Aorta (tissue), 5 donors: Measurements from ENCODE around the gene VSIG2. TPM values are rescaled to one million over a fixed set of nuclear protein-coding genes. Genes with fewer than 3 reads are reported as not detected.
"Not testable (repeated sequence)": the region's sequence is repeated elsewhere in the genome, so short reads cannot be mapped to it uniquely, and the experiment has no call there.

ENCODE experiments used
- ATAC-seq: fragments of 200-7000 bp; cut with Tn5 transposase; one replicate; pipeline ENCODE4 v1.9.1; 2022; ENCODE audit warnings: moderate library complexity; ENCODE audit not compliant: low FRiP score
- DNase-seq, 2 donors: peaks; one replicate each; pipeline ENCODE4 v3.0.0-alpha.2; 2020
- H3K27ac ChIP-seq, 2 donors: one replicate each; pipeline ENCODE4 v1.5.1; 2013; ENCODE audit warnings: low read length in 2 of 2, mild to moderate bottlenecking in 2 of 2, moderate library complexity in 2 of 2, control low read depth in 1 of 2, inconsistent platforms in 1 of 2, low read depth in 1 of 2
- H3K27me3 ChIP-seq, 2 donors: one replicate each; pipeline ENCODE4 v1.6.1; 2013; ENCODE audit warnings: control low read depth in 1 of 2, low read length in 1 of 2, mild to moderate bottlenecking in 1 of 2, moderate library complexity in 1 of 2; ENCODE audit not compliant: insufficient read depth in 2 of 2, control insufficient read depth in 1 of 2
- H3K36me3 ChIP-seq, 2 donors: one replicate each; pipeline ENCODE4 v1.6.1; 2013; ENCODE audit warnings: control low read depth in 1 of 2, low read length in 1 of 2, mild to moderate bottlenecking in 1 of 2; ENCODE audit not compliant: insufficient read depth in 2 of 2, control insufficient read depth in 1 of 2
- H3K4me1 ChIP-seq, 2 donors: one replicate each; pipeline ENCODE4 v1.6.1; 2013; ENCODE audit warnings: low read length in 2 of 2, control low read depth in 1 of 2, mild to moderate bottlenecking in 1 of 2, moderate library complexity in 1 of 2; ENCODE audit not compliant: insufficient read depth in 2 of 2, control insufficient read depth in 1 of 2
- H3K4me3 ChIP-seq, 2 donors: one replicate each; pipeline ENCODE4 v1.5.1; 2013; ENCODE audit warnings: low read length in 2 of 2, control low read depth in 1 of 2, mild to moderate bottlenecking in 1 of 2
- H3K9me3 ChIP-seq: one replicate; pipeline ENCODE4 v1.6.1; 2013; ENCODE audit warnings: mild to moderate bottlenecking, low read length; ENCODE audit not compliant: control insufficient read depth
- WGBS, 2 donors: extraction: QIAGEN DNeasy Blood & Tissue Kit; methylation state at CpG; one replicate each; pipeline ENCODE4 v1.1.7; 2013; 5-methylcytosine and 5-hydroxymethylcytosine counted together
- intact Hi-C, 2 donors: fragments of 100-400 bp; cut with DNase I; formaldehyde crosslinking; loops; one replicate each; pipeline versions ENCODE4 v1.14.2 to v1.15.0; 2022
- polyA plus RNA-seq, 2 donors: library from polyadenylated mRNA; stranded (reverse); fragments of 200-250 nt; gene quantifications; one replicate each; pipeline ENCODE4 v1.2.3, GENCODE V29; 2013
- total RNA-seq, 2 donors: library from RNA; stranded (reverse); fragmentation: NEBNext Ultra II Directional; extraction: Animal tissue kit (Norgen Biotek cat#: 25700); gene quantifications; one replicate each; pipeline ENCODE4 v1.2.1, GENCODE V29; 2021
- donor health status: healthy with polysubstance abuse.
- donor health status: Bipolar disorder and iron deficiency.
- donor health status: DM: no; HTN: no; CAD: no.
- donor health status: DM: no; HTN: no; CAD: no.
- donor health status: DM: yes; HTN: yes; CAD: no.

VSIG2 gene
- total and polyA plus RNA-seq, 4 donors = 1.9 to 6.9 (median 3.5) TPM

- Histone ChIP-seq H3K27me3 (no peaks in the 10 kb centered on the region), H3K4me3 (no peak overlapping the region), H3K4me1 (peaks cover 2 to 6% of the 10 kb centered on the region in 2 donors), H3K9me3 (no peaks in the 10 kb centered on the region), H3K36me3 (no peaks in the 10 kb centered on the region), H3K27ac (no peak overlapping the region)
- DNase-seq (peak in 1 of 2 donors; percentile 41), ATAC-seq (no peak)
- WGBS, 2 donors = 88 to 90% methylated on average over 4 of the region's 4 CpGs
- intact Hi-C loops = loop anchor here in 1 of 2 donors (2.0 to 10.0 kb wide), 3 partner anchors 13 to 147 kb away; partner anchors contain the start of genes SIAE and SPA17
These were observed 39.7 kb upstream of the VSIG2 start for GRCh38 chr11:124791626-124792341.

DNA sequence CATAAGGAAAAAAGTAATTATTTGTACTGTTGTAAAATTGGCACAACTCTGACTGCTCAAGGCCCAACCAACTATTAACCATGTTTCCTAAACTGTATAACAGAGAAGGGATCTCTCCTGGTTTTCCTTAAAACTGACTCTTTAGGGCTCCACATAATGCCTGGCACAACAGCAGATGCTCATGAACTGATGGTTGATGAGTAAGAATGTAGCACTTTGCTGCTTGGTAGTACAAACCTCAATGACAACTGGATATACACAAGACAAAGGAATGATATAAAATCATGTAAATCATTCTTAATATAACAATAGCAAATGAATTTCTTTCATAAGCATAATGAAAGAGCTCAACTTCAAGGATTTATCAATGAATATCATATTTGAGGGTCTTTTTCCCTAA is 36.5 kb upstream of the VSIG2 start:
- no peak for DNase-seq
- intact Hi-C loops = no loop called here
- H3K4me3 ChIP-seq = no peak overlapping the region

GRCh38 chr11:124784051-124784450 is 32.0 kb upstream of the VSIG2 start:
- Histone ChIP-seq H3K9me3 (no peaks in the 10 kb centered on the region), H3K27ac (no peak overlapping the region), H3K4me3 (no peak overlapping the region), H3K4me1 (peaks cover 0 to 3% of the 10 kb centered on the region in 2 donors), H3K27me3 (no peaks in the 10 kb centered on the region), H3K36me3 (no peaks in the 10 kb centered on the region)
- WGBS, 2 donors = 97% methylated on average over 2 of the region's 2 CpGs
- ATAC-seq (no peak), DNase-seq (no peak)
- intact Hi-C loops = no loop called here

More for the DNA sequence above, 36.5 kb upstream of the VSIG2 start:
- Histone ChIP-seq H3K27ac (no peak overlapping the region), H3K36me3 (no peaks in the 10 kb centered on the region), H3K9me3 (no peaks in the 10 kb centered on the region), H3K4me1 (peaks cover 2 to 6% of the 10 kb centered on the region in 2 donors), H3K27me3 (no peaks in the 10 kb centered on the region)
- no peak for ATAC-seq

GRCh38 chr11:124783002-124783401 is 30.9 kb upstream of the VSIG2 start:
- DNase-seq (no peak), ATAC-seq (no peak)
- Histone ChIP-seq H3K4me3 (no peak overlapping the region), H3K27ac (no peak overlapping the region), H3K27me3 (no peaks in the 10 kb centered on the region), H3K4me1 (peaks cover 0 to 8% of the 10 kb centered on the region in 2 donors), H3K36me3 (no peaks in the 10 kb centered on the region), H3K9me3 (no peaks in the 10 kb centered on the region)
- WGBS, 2 donors = 93 to 94% methylated on average over 4 of the region's 4 CpGs
- intact Hi-C loops = no loop called here

DNA sequence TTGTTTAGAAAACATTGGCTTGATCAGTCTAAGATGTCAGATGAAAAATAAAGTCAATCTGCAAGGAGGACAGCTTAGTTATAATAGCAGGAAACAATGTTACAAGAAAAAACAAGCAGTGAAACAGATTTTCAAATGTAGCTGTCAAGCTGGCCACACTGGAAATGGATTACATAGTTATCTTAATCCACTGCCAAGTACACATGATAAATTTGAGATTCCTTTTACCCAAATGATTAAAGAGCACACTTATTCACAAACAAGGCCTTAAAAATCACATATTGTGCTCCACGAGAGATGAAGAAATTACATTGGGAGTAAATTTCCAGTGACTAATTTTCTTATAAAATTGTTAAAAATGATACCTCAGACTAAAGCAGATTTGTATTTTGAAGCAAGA is 27.5 kb upstream of the VSIG2 start:
- ATAC-seq (no peak), DNase-seq (no peak)
- Histone ChIP-seq H3K27ac (no peak overlapping the region), H3K36me3 (no peaks in the 10 kb centered on the region), H3K4me1 (peaks cover 0 to 11% of the 10 kb centered on the region in 2 donors), H3K27me3 (no peaks in the 10 kb centered on the region), H3K4me3 (no peak overlapping the region), H3K9me3 (no peaks in the 10 kb centered on the region)
- WGBS, 2 donors = 40 to 45% methylated on average over 1 of the region's 1 CpG
- intact Hi-C loops = loop anchor here in 1 of 2 donors (2.0 kb wide), 1 partner anchor 13 kb away; no protein-coding TSS in a partner anchor

DNA sequence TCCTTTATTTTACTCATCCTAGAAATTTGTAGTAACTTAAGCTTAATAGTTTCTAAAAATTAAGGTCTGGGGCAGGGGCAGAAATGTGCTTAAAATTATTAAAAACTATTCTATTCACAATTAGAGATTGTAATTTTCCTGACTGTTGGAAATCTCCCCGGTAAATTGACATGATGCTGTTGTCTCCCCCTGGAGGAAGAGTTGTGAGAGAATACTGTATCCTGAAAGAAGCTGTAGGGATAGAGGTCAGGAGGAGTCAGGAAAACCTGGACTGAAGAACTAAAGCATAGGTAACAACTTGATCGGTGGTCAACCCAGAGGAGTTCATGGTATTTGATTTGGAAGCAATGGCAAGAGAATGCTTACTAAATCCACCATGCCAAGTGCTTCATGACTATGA is 26.2 kb upstream of the VSIG2 start:
- no peak overlapping the region for H3K4me3 ChIP-seq
- no peak for ATAC-seq

GRCh38 chr11:124776865-124777645 is 25.0 kb upstream of the VSIG2 start:
- ATAC-seq = peak; percentile 90
- intact Hi-C loops = no loop called here

More for the DNA sequence above, 26.2 kb upstream of the VSIG2 start:
- H3K36me3 ChIP-seq = no peaks in the 10 kb centered on the region
- intact Hi-C loops = loop anchor here in 1 of 2 donors (2.0 kb wide), 1 partner anchor 15 kb away; no protein-coding TSS in a partner anchor
- H3K4me1 ChIP-seq = peaks cover 0 to 11% of the 10 kb centered on the region in 2 donors
- no peaks in the 10 kb centered on the region for H3K9me3 ChIP-seq
- DNase-seq = no peak
- no peaks in the 10 kb centered on the region for H3K27me3 ChIP-seq
- WGBS, 2 donors = 74 to 86% methylated on average over 2 of the region's 2 CpGs
- H3K27ac ChIP-seq = peak overlapping the region; percentile 36 to 96

DNA sequence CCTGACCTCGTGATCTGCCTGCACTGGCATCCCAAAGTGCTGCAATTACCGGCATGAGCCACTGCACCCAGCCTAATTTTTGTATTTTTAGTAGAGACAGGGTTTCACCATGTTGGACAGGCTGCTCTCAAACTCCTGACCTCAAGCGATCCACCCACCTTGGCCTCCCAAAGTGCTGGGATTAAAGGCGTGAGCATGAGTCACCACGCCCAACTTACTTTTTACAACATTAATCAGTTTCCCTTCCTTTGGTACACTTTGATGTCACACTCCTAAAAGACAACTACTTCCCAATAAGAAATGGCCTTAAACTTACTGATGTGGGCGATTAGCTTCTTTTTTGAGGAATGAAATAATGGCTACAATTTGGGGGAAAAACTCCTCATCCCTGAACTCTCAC is 18.9 kb upstream of the VSIG2 start:
- intact Hi-C loops, H3K27me3 ChIP-seq, H3K4me3 ChIP-seq, H3K4me1 ChIP-seq, DNase-seq, H3K36me3 ChIP-seq, H3K9me3 ChIP-seq, ATAC-seq, H3K27ac ChIP-seq: not testable (repeated sequence)
- 96 to 97% methylated on average over 6 of the region's 6 CpGs for WGBS, 2 donors

More at GRCh38 chr11:124776865-124777645, 25.0 kb upstream of the VSIG2 start:
- Histone ChIP-seq H3K4me3 (no peak overlapping the region), H3K27me3 (no peaks in the 10 kb centered on the region), H3K36me3 (no peaks in the 10 kb centered on the region), H3K9me3 (no peaks in the 10 kb centered on the region), H3K4me1 (peaks cover 0 to 11% of the 10 kb centered on the region in 2 donors), H3K27ac (peak overlapping the region; percentile 50 to 96)
- DNase-seq = peak; percentile 65 to 84
- 12 to 28% methylated on average over 7 of the region's 7 CpGs for WGBS, 2 donors
